Glomerular endothelial cell (primary cell): ENCODE results near the gene SMIM11. TPM values are rescaled to one million over a fixed set of nuclear protein-coding genes. Genes with fewer than 3 reads are reported as not detected.
"Not testable (repeated sequence)": the region's sequence is repeated elsewhere in the genome, so short reads cannot be mapped to it uniquely, and the experiment has no call there.

Experiments
- DNase-seq: peaks from one replicate; pipeline ENCODE4 v3.0.0-alpha.2; 2011; ENCODE audit warnings: low read depth, low spot score; ENCODE audit errors: extremely low read depth
- total RNA-seq: library from RNA; depleted of rRNA; stranded (reverse); fragments of >200 nt; gene quantifications from 2 replicates; pipeline ENCODE4 v1.2.3, GENCODE V29; 2015

Gene SMIM11
- total RNA-seq, 1 donor from 2014 or later: 1.6 TPM

- not testable (repeated sequence) for DNase-seq
Observed at GRCh38 chr21:34407294-34407693, 32.0 kb downstream of the SMIM11 start.

- not testable (repeated sequence) for DNase-seq
Observed at GRCh38 chr21:34417448-34418077, 42.3 kb downstream of the SMIM11 start.

GRCh38 chr21:34423805-34424204 lies 48.5 kb downstream of the SMIM11 start, which contains the start of gene SMIM34:
TSS of gene SMIM34 (minus strand) at chr21:34423951. CDS start at chr21:34423839, 112 bp downstream.
- not testable (repeated sequence) for DNase-seq

GRCh38 chr21:34427339-34427738 lies 52.0 kb downstream of the SMIM11 start:
- DNase-seq: not testable (repeated sequence)

GRCh38 chr21:34428441-34428840 lies 53.1 kb downstream of the SMIM11 start:
- not testable (repeated sequence) for DNase-seq

GRCh38 chr21:34429710-34430109 lies 54.4 kb downstream of the SMIM11 start:
- DNase-seq: not testable (repeated sequence)

Other genes starting within 250 kb of the SMIM11 start
- not detected in 2 replicates for gene KCNE2, start 11.5 kb upstream of the SMIM11 start, total RNA-seq
- not detected in 2 replicates for gene SMIM34, start 48.4 kb downstream of the SMIM11 start, total RNA-seq
- gene KCNE1, start 136.7 kb downstream of the SMIM11 start, total RNA-seq: 0.10 and 0.29 TPM in 2 replicates
- gene RCAN1, start 239.6 kb downstream of the SMIM11 start, total RNA-seq: 25.2 and 42.8 TPM in 2 replicates